GM23338 (cell line): ENCODE results near the gene ATRIP. TPM values are rescaled to one million over a fixed set of nuclear protein-coding genes. Genes with fewer than 3 reads are reported as not detected.

ENCODE experiments used
- ATAC-seq: fragments of 200-7000 bp; cut with Tn5 transposase; 3 replicates; pipeline ENCODE4 v1.9.1; 2020
- DNase-seq: peaks from one replicate; pipeline ENCODE4 v3.0.0-alpha.2; 2015; ENCODE audit warnings: low spot score
- H2AFZ ChIP-seq: fragments of 200-600 bp; sonication (generic); 2 replicates; pipeline ENCODE4 v1.8.0; 2016; ENCODE audit warnings: antibody characterized with exemption, mild to moderate bottlenecking, moderate library complexity
- H3F3A ChIP-seq: fragments of 200-600 bp; sonication (generic); replicated peaks from 2 replicates; pipeline ENCODE4 v1.8.0; 2017; ENCODE audit warnings: antibody characterized with exemption, mixed run types, low read depth
- H3K27ac ChIP-seq: fragments of 200-600 bp; sonication (generic); 2 replicates; pipeline ENCODE4 v1.6.1; 2016; ENCODE audit warnings: low read depth
- H3K27me3 ChIP-seq: fragments of 200-600 bp; sonication (generic); 2 replicates; pipeline ENCODE4 v1.8.0; 2016; ENCODE audit warnings: mild to moderate bottlenecking, mixed run types, moderate library complexity; ENCODE audit not compliant: insufficient read depth
- H3K36me3 ChIP-seq: fragments of 200-600 bp; sonication (generic); 2 replicates; pipeline ENCODE4 v1.8.0; 2016; ENCODE audit warnings: mild to moderate bottlenecking; ENCODE audit not compliant: insufficient read depth
- H3K4me1 ChIP-seq: fragments of 200-600 bp; sonication (generic); 2 replicates; pipeline ENCODE4 v1.8.0; 2016; ENCODE audit warnings: mild to moderate bottlenecking, moderate library complexity; ENCODE audit not compliant: insufficient read depth
- H3K4me2 ChIP-seq: fragments of 200-600 bp; sonication (generic); 2 replicates; pipeline ENCODE4 v1.7.1; 2017; ENCODE audit warnings: mixed run types
- H3K4me3 ChIP-seq: fragments of 200-600 bp; sonication (generic); 2 replicates; pipeline ENCODE4 v1.6.1; 2016; ENCODE audit warnings: mixed run types
- H3K79me2 ChIP-seq: fragments of 200-600 bp; sonication (generic); replicated peaks from 2 replicates; pipeline ENCODE4 v1.8.0; 2017; ENCODE audit warnings: mild to moderate bottlenecking; ENCODE audit not compliant: insufficient read depth
- H3K9me2 ChIP-seq: fragments of 200-600 bp; sonication (generic); 2 replicates; pipeline ENCODE4 v1.8.0; 2017; ENCODE audit not compliant: insufficient read depth
- H4K20me1 ChIP-seq: fragments of 200-600 bp; sonication (generic); replicated peaks from 2 replicates; pipeline ENCODE4 v1.8.0; 2017; ENCODE audit warnings: mild to moderate bottlenecking; ENCODE audit not compliant: insufficient read depth
- H3K27ac Mint-ChIP-seq: 2 replicates; pipeline ENCODE4 v1.8.0; 2020; ENCODE audit warnings: inconsistent platforms, mild to moderate bottlenecking, moderate library complexity, mixed read lengths
- H3K27me3 Mint-ChIP-seq: 3 replicates; pipeline ENCODE4 v1.8.0; 2022; ENCODE audit warnings: low read depth, mild to moderate bottlenecking, moderate library complexity, mixed read lengths, inconsistent platforms; ENCODE audit not compliant: insufficient read depth, poor library complexity
- H3K36me3 Mint-ChIP-seq: 3 replicates; pipeline ENCODE4 v1.8.0; 2021; ENCODE audit warnings: low read depth, mild to moderate bottlenecking, inconsistent platforms, moderate library complexity, mixed read lengths
- H3K4me1 Mint-ChIP-seq: 3 replicates; pipeline ENCODE4 v1.8.0; 2020; ENCODE audit warnings: mild to moderate bottlenecking, inconsistent platforms, mixed read lengths
- H3K4me3 Mint-ChIP-seq: 3 replicates; pipeline ENCODE4 v1.8.0; 2021; ENCODE audit warnings: moderate library complexity, mild to moderate bottlenecking, inconsistent platforms, mixed read lengths
- H3K9me3 Mint-ChIP-seq: 3 replicates; pipeline ENCODE4 v1.8.0; 2020; ENCODE audit warnings: moderate library complexity, mild to moderate bottlenecking, inconsistent platforms, mixed read lengths
- CREB1 ChIP-seq: fragments of 250-450 bp; sonication (Bioruptor Pico); IDR thresholded peaks from 2 replicates; pipeline ENCODE4 v1.5.0; 2020; ENCODE audit warnings: low read depth, mild to moderate bottlenecking, moderate library complexity
- ETS1 ChIP-seq: IDR thresholded peaks from 2 replicates; pipeline ENCODE4 v1.6.1; 2016; ENCODE audit warnings: antibody characterized with exemption
- EZH2 ChIP-seq: fragments of 200-600 bp; sonication (generic); IDR thresholded peaks from one replicate; pipeline ENCODE4 v1.8.0; 2017; ENCODE audit warnings: antibody characterized with exemption, mild to moderate bottlenecking, low read depth; ENCODE audit not compliant: unreplicated experiment
- EZH2phosphoT487 ChIP-seq: fragments of 200-600 bp; sonication (generic); IDR thresholded peaks from one replicate; pipeline ENCODE4 v1.8.1; 2018; ENCODE audit warnings: antibody characterized with exemption; ENCODE audit not compliant: unreplicated experiment
- REST ChIP-seq: IDR thresholded peaks from one replicate; pipeline ENCODE4 v1.6.1; 2018; ENCODE audit warnings: antibody characterized with exemption; ENCODE audit not compliant: unreplicated experiment
- ZNF331 ChIP-seq: fragments of 250-450 bp; sonication (Bioruptor Pico); IDR thresholded peaks from 2 replicates; pipeline ENCODE4 v1.5.0; 2020; ENCODE audit warnings: low read depth, mild to moderate bottlenecking, moderate library complexity
- ZNF462 ChIP-seq: fragments of 250-450 bp; sonication (Bioruptor Pico); IDR thresholded peaks from 2 replicates; pipeline ENCODE4 v1.5.0; 2020; ENCODE audit warnings: mild to moderate bottlenecking, moderate library complexity
- polyA plus RNA-seq: library from polyadenylated mRNA; unstranded; fragments of >200 nt; fragmentation: Nextera tagmentation; extraction: Ambion mirVana; gene quantifications from 2 replicates; pipeline ENCODE4 v1.2.1, GENCODE V29; 2016
- total RNA-seq: library from RNA; depleted of rRNA; stranded (reverse); fragments of >200 nt; shearing (Covaris generic); gene quantifications from 2 replicates; pipeline ENCODE4 v1.2.3, GENCODE V29; 2014

The ATRIP gene
- total and polyA plus RNA-seq, 2 experiments from 2014 or later, result 5.8 to 17.3 TPM

- TF ChIP-seq REST, result no peak
- no peak for TF ChIP-seq ZNF331
- TF ChIP-seq EZH2, result no peak
Observed at GRCh38 chr3:48434591-48435222, 11.8 kb upstream of the ATRIP start (continued).

- no peak for ATAC-seq
- H3K27me3 Mint-ChIP-seq, result peaks cover 7% of the 10 kb centered on the region
- no peak overlapping the region; the same call in 1 of the 2 replicates for H3K27ac Mint-ChIP-seq
- Histone ChIP-seq H3K36me3 (peaks cover 10% of the 10 kb centered on the region), H3F3A (peaks cover 46% of the 10 kb centered on the region), H2AFZ (no peak overlapping the region), H3K27ac (no peak overlapping the region; the same call in 1 of the 2 replicates), H3K4me3 (no peak overlapping the region), H3K79me2 (peaks cover 33% of the 10 kb centered on the region), H3K27me3 (no peaks in the 10 kb centered on the region), H4K20me1 (no peaks in the 10 kb centered on the region), H3K9me2 (no peaks in the 10 kb centered on the region), H3K4me1 (peaks cover 17% of the 10 kb centered on the region), H3K4me2 (no peak overlapping the region)
- no peaks in the 10 kb centered on the region for H3K9me3 Mint-ChIP-seq
- no peak overlapping the region for H3K4me3 Mint-ChIP-seq
- no peak for DNase-seq
- H3K4me1 Mint-ChIP-seq, result peaks cover 34% of the 10 kb centered on the region
- H3K36me3 Mint-ChIP-seq, result peaks cover 41% of the 10 kb centered on the region
- no peak for TF ChIP-seq ETS1
- no peak for TF ChIP-seq CREB1 (CRISPR knock-in tag)
- no peak for TF ChIP-seq REST
- no peak for TF ChIP-seq ZNF462 (CRISPR knock-in tag)
- TF ChIP-seq ZNF331, result no peak
- no peak for TF ChIP-seq EZH2phosphoT487
Observed at GRCh38 chr3:48435223-48435595, 11.3 kb upstream of the ATRIP start.
